GM12874 (cell line): ENCODE results near the gene SRCIN1.

Experiments used
- CTCF ChIP-seq: IDR thresholded peaks from 2 replicates; pipeline ENCODE4 v1.5.1; 2011; ENCODE audit warnings: low read depth, mild to moderate bottlenecking, control low read depth, low read length, moderate library complexity; ENCODE audit not compliant: insufficient read depth

Gene SRCIN1

DNA sequence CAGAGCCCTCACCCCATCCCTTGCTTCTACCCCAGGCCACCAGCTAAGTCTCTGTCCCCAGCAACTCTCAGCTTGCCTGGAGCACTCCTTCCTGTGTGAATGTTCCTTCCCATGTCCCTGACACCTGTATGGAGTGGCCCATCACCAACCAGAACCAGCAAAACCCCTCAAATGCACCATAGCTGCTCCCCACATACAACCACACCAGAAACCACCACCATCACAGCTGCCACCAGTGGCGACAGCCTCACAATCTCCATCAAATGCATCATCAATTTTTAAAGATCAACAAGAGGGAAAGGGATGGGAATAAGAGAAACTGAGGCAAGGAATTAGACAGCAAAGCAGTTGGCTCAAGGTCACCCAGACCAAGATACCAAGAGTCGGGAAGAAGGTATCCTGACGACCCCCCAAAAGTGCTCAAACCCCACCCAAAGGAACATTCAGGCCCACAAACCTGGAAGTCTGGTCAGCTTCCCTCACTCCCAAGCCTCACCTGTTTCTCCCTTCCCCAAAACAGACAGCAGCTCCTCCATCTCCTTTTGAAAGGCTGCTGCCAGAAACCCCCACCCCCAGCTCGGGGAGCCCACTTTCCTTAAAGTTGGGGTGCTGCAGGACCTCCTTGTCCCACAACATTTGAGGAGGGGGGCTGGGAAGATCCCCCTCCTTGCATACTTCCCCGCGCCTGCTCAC, 1.8 kb downstream of the SRCIN1 start:
- no peak for TF ChIP-seq CTCF

DNA sequence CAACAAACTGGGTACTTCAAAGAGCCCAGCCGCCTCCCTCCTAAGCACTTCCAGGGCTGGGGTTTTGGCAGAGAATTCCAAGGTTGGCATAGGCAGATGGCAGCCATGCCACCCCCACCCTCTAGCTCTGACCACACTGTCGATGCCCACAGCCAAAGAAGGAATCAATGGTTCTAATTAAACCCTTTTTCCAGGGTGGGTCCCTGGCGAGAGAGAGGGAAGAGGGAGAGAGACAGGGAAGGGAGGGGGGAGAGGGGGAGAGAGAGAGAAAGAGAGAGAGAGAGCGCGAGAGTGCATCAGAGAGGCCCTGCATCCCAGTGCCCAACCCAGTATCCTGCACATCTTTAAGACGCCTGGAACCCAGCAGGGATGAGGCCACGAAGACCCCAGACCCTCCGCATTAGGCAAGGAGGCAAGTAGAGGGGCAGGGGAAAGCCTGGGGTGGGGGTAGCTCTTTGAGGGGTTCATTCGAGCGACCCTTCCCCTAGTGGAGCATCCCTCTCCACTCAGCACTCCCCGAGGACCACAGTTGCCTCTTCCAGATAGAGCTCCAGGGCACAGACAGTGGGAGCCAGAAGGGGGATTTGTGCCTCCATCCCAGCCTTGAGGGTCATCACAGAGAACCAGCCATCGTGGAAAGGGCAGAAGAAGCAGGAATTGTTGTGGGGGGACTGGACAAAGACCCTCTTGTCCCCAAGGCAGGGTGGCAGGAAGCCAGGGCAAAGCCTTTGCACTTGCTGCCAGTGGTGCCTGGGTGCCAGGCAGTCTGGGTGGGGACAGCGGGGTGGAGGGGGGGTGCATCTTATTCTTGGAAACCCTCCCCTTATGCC, 2.6 kb downstream of the SRCIN1 start:
- TF ChIP-seq CTCF: no peak

- no peak for TF ChIP-seq CTCF
Measured at GRCh38 chr17:38602453-38602852, 3.3 kb downstream of the SRCIN1 start.

- TF ChIP-seq CTCF: no peak
Measured at GRCh38 chr17:38601539-38602351, 4.0 kb downstream of the SRCIN1 start.

DNA sequence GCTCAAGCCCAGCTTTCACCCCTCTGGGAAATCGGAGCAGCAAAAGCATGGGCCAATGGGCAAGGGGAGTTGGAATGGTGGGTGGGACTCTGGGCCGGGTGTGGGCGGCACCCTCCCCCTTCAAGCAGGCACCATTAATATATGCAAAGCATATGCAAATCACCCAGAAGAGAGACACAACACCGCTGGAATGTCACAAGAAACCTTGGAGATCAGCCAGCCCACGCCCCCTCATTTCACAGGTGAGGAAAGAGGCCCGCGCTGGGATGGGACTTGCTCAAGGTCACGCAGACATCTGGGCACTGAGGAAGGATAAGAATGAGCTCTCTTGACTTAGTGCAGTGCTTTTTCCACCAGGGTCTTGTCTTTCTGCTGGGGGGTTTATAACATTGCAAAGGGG, 4.8 kb downstream of the SRCIN1 start:
- no peak for TF ChIP-seq CTCF

GRCh38 chr17:38600416-38600815, 5.3 kb downstream of the SRCIN1 start:
- TF ChIP-seq CTCF: no peak

GRCh38 chr17:38599398-38599856, 6.3 kb downstream of the SRCIN1 start:
- TF ChIP-seq CTCF: no peak
